HG02885 (cell line): ENCODE results near the gene CFHR1.

Experiments
- ATAC-seq: cut with Tn5 transposase; IDR thresholded peaks from one replicate; pipeline ENCODE4 v1.9.1; 2021; ENCODE audit warnings: mild to moderate bottlenecking; ENCODE audit not compliant: unreplicated experiment, poor library complexity

The CFHR1 gene

DNA sequence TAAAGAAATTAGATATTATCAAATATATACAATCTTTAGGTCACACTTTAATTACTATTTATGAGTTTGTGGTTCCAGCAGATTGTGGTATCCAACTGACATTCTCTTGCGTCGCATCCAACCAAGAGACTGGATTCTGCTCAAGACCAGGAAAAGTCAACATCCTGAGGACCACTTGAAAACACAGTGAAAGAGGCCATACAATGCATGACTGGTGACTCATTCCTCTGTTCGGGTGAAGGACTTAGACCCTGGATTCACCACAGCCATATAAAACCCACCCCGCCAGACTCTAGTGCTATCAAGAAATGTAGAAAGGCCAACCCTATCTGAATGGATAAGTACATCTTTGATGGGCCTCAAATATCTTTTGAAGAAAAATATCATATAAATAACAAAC, 53.9 kb downstream of the CFHR1 start:
- no peak for ATAC-seq

DNA sequence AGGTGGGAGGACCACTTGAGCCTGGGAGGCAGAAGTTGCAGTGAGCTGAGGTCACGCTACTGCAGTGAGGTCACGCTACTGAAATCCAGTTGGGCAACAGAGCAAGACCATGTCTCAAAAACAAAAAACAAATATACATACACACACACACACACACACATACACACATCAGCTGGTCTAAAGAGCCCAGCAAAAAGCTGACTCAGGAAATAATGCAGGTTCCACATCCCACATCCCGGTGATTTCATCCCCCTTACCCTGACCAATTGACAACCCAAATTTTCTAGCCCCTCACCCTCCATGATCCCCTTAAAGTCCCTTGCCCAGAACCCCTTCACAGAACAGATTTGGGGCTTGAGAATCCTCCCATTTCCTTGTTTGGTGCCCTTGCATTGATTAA, 56.4 kb downstream of the CFHR1 start:
- no peak for ATAC-seq

DNA sequence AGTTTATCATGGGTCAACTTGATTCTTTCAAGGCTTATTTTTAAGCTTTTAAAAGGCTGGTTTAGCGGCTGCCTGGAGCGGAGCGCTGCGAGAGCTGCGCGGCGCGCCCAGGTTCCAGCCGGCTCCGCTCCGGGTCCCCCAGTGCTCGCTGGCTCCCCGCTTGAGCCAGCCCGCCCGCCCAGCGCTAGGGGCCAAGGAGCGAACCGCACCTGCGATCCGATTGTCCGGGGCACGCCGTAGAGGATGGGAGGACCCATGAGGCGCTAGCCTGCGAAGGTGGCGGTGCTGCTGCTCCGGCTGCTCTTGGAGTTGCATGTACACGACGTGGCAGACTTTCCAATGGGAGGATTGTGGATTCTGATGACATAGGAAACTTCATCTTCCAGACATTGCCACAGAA, 58.4 kb downstream of the CFHR1 start:
- ATAC-seq = no peak
